Lung (tissue), 12 donors: Measurements from ENCODE around the gene PM20D1. TPM values are rescaled to one million over a fixed set of nuclear protein-coding genes. Genes with fewer than 3 reads are reported as not detected.
"Not testable (repeated sequence)": the region's sequence is repeated elsewhere in the genome, so short reads cannot be mapped to it uniquely, and the experiment has no call there.

Source experiments
- ATAC-seq: fragments of 200-7000 bp; cut with Tn5 transposase; one replicate; pipeline ENCODE4 v1.9.1; 2020; ENCODE audit warnings: moderate number of reproducible peaks; ENCODE audit not compliant: insufficient read depth, low FRiP score
- DNase-seq, 3 donors: peaks; one replicate each; pipeline ENCODE4 v3.0.0-alpha.2; 2013 to 2017
- H3K27ac ChIP-seq, 2 donors: one replicate each; pipeline ENCODE4 v1.5.1; 2013; ENCODE audit warnings: mild to moderate bottlenecking in 2 of 2, moderate library complexity in 2 of 2, control low read depth in 1 of 2, inconsistent platforms in 1 of 2, low read depth in 1 of 2, low read length in 1 of 2
- H3K27me3 ChIP-seq, 3 donors: one replicate each; pipeline ENCODE4 v1.5.1; 2013; ENCODE audit warnings: low read length in 2 of 3; ENCODE audit not compliant: control insufficient read depth in 3 of 3, insufficient read depth in 3 of 3
- H3K36me3 ChIP-seq, 4 donors: one replicate each; pipeline ENCODE4 v1.5.1; 2013; ENCODE audit warnings: low read length in 4 of 4, mild to moderate bottlenecking in 1 of 4, moderate library complexity in 1 of 4; ENCODE audit not compliant: control insufficient read depth in 4 of 4, insufficient read depth in 4 of 4
- H3K4me1 ChIP-seq, 5 donors: one replicate each; pipeline ENCODE4 v1.5.1; 2013; ENCODE audit warnings: low read length in 5 of 5, mild to moderate bottlenecking in 2 of 5, moderate library complexity in 1 of 5; ENCODE audit not compliant: control insufficient read depth in 5 of 5, insufficient read depth in 5 of 5
- H3K4me3 ChIP-seq: one replicate; pipeline ENCODE4 v1.5.1; 2013; ENCODE audit warnings: mild to moderate bottlenecking, control low read depth, moderate library complexity
- H3K9ac ChIP-seq, 2 donors: one replicate each; pipeline ENCODE4 v1.5.1; 2013; ENCODE audit warnings: low read length in 2 of 2, control low read depth in 1 of 2; ENCODE audit not compliant: insufficient read depth in 1 of 2
- H3K9me3 ChIP-seq, 4 donors: one replicate each; pipeline ENCODE4 v1.5.1; 2013; ENCODE audit warnings: low read length in 3 of 4, mild to moderate bottlenecking in 1 of 4, moderate library complexity in 1 of 4; ENCODE audit not compliant: control insufficient read depth in 4 of 4, insufficient read depth in 3 of 4
- CTCF ChIP-seq: IDR thresholded peaks from 2 replicates; pipeline ENCODE4 v1.5.1; 2012; ENCODE audit warnings: mild to moderate bottlenecking; ENCODE audit errors: control extremely low read depth, extremely low read depth
- WGBS, 2 donors: extraction: QIAGEN DNeasy Blood & Tissue Kit; methylation state at CpG; one replicate each; pipeline ENCODE4 v1.1.7; 2013; 5-methylcytosine and 5-hydroxymethylcytosine counted together
- polyA plus RNA-seq, 2 donors: library from polyadenylated mRNA; stranded (reverse); fragments of 200-250 nt; gene quantifications; one replicate each; pipeline ENCODE4 v1.2.1, GENCODE V29; 2013
- total RNA-seq, 2 donors: library from RNA; depleted of rRNA in 1 of 2; stranded (reverse); fragments of >200 nt in 1 of 2; gene quantifications; one replicate each; pipeline ENCODE4 v1.2.1, GENCODE V29; 2014 to 2021
- donor health status: control.
- donor health status: control.
- donor health status: Bipolar disorder and iron deficiency.
- donor health status: healthy.
- donor health status: DM: yes; HTN: yes; CAD: no.

PM20D1 gene
- total and polyA plus RNA-seq, 4 donors, result 0.06 to 0.48 (median 0.28) TPM; not detected in 1

GRCh38 chr1:205878026-205878425 lies 28.1 kb upstream of the PM20D1 start:
- Histone ChIP-seq H3K36me3 (no peaks in the 10 kb centered on the region), H3K4me3 (no peak overlapping the region), H3K27ac (no peak overlapping the region), H3K9me3 (peaks cover 0 to 3% (median 0%) of the 10 kb centered on the region in 4 donors), H3K4me1 (no peaks in the 10 kb centered on the region), H3K9ac (no peak overlapping the region), H3K27me3 (peaks cover 0 to 4% (median 0%) of the 10 kb centered on the region in 3 donors)
- ATAC-seq, result no peak
- DNase-seq, result no peak
- TF ChIP-seq CTCF, result no peak

GRCh38 chr1:205873148-205873547 lies 23.2 kb upstream of the PM20D1 start:
- not testable (repeated sequence) for H3K9me3 ChIP-seq, H3K27ac ChIP-seq, ATAC-seq, H3K4me1 ChIP-seq, H3K4me3 ChIP-seq, DNase-seq, H3K9ac ChIP-seq, H3K36me3 ChIP-seq, H3K27me3 ChIP-seq

- DNase-seq, result no peak
- Histone ChIP-seq H3K9ac (no peak overlapping the region), H3K4me1 (no peaks in the 10 kb centered on the region), H3K9me3 (no peaks in the 10 kb centered on the region), H3K27me3 (no peaks in the 10 kb centered on the region), H3K4me3 (no peak overlapping the region), H3K27ac (no peak overlapping the region), H3K36me3 (no peaks in the 10 kb centered on the region)
- no peak for TF ChIP-seq CTCF
- ATAC-seq, result no peak
- 74 to 87% methylated on average over 2 of the region's 2 CpGs for WGBS, 2 donors
Measured at GRCh38 chr1:205870236-205870635, 20.3 kb upstream of the PM20D1 start.

- Histone ChIP-seq H3K27me3 (no peaks in the 10 kb centered on the region), H3K4me3 (no peak overlapping the region), H3K36me3 (peaks cover 0 to 2% (median 0%) of the 10 kb centered on the region in 4 donors), H3K9me3 (no peaks in the 10 kb centered on the region), H3K4me1 (no peaks in the 10 kb centered on the region), H3K27ac (no peak overlapping the region), H3K9ac (no peak overlapping the region)
- TF ChIP-seq CTCF, result no peak
- DNase-seq (no peak), ATAC-seq (no peak)
- WGBS, 2 donors, result 99 to 100% methylated on average over 2 of the region's 2 CpGs
Measured at GRCh38 chr1:205861540-205861939, 11.6 kb upstream of the PM20D1 start.
